GM21576 (cell line): Measurements from ENCODE around the gene THSD4.

Experiments used
- ATAC-seq: cut with Tn5 transposase; IDR thresholded peaks from one replicate; pipeline ENCODE4 v1.9.1; 2021; ENCODE audit warnings: mild to moderate bottlenecking, moderate library complexity; ENCODE audit not compliant: unreplicated experiment

Gene THSD4

DNA sequence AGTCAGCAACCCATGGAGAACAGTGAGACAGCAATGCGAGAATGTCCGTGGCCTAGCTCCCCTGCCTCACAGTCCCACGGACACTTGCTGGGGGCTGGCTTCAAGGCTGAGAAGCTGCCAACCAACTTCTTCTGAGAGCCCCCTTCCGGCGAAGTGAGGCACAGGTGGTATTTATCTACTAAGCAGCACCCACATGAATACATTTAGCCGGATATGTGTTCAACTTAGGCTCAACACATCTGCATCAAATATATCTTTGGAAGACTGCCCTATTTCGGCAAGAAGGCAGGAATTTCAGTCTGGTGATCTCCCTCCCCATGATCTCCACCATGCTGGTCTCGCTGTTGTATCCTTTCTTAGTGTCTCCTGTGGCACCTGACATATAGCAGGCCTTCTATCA lies 354.1 kb downstream of the THSD4 start:
- ATAC-seq, result no peak

DNA sequence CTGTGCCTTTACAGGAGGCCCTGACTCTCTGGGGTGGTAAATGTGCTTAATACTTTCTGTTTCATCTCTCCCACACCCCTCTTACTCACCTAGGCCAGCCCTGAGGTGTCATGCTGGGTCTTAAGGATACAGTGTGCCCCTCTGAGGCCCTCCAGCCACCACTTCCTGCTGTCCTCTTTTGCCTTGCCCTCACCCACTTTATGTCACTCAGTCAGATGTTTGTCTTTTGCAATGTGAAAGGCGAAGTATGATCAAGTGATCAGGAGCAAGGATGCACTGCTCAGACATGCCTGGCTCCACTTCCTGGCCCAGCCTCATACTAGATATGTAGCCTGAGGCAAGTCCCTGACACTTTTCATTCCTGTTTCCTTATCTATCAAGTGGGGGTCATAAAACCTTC lies 356.1 kb downstream of the THSD4 start:
- ATAC-seq, result peak; percentile 46

DNA sequence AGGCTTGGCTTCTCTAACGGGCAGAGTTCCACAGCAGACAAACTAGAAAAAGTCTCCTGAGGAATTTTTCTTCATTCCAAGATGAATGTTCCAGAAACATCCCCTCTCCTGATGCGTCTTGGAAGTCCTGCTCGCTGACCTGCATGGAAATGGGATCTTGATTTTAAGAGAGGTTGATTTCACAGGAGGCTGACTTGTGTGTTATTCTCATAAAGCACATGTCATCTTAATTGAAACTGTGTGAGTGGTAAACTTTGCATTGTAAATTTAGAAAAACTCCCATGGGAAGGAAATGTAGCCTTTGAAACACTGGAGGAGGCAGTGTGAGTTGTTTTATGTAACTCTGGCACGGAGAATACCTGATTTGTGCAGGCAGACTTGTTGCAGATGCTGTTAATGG lies 357.3 kb downstream of the THSD4 start:
- ATAC-seq, result no peak

DNA sequence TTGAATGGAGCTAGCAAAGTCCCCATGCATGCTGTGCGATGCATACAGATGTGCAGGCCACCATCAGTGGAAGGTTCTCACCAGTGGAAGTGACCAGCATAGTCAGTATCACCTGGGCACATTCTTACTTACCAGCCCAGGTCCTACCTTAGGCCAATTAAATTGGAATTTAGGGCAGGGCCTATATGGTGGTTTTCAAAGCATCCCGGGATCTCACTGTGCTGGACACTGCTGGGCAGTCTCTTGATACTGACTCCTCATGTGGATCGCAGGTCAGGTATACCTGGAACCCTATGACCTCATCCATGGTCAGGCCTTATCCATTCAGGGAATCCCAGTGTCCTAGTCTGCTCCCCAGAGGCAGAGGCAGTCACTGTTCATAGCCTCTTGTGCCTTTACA lies 358.5 kb downstream of the THSD4 start:
- ATAC-seq, result no peak

DNA sequence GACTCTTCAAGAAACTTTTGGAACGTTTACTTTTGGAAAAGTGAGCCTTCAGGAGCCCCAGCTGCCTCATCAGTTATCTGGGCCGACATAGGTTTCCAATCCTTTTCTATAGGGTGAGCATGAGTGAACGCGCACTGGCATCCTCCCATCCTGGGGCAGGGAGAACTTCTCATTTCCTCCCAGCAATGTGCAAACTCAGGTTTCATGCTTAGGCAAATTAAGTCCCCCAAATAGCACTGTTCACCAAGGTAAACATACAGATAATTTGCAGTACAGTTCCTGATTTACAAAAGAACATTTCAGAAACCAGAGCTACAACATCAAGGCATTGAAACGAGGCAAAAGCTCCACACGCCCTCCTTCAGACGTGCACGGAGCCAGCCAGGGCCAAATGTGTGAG lies 361.6 kb downstream of the THSD4 start:
- ATAC-seq, result no peak

DNA sequence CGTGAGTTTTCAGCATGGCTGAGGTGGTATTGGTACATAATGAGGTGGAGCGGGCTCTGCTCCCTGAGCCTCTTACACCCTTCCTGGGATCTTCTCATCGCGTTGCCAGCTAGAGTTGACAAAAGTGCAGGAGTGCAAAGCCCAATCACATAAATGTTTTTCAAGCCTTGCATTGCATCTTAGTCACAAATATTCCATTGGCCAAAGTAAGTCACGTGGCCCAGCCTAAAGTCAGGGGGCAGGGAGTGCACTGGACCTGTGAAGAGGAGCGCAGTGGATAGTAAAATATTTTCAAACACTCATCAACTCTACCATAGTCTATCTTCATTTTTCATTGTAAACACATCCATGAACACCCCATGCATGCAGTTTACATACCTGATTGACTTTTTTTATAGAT lies 365.3 kb downstream of the THSD4 start:
- no peak for ATAC-seq

DNA sequence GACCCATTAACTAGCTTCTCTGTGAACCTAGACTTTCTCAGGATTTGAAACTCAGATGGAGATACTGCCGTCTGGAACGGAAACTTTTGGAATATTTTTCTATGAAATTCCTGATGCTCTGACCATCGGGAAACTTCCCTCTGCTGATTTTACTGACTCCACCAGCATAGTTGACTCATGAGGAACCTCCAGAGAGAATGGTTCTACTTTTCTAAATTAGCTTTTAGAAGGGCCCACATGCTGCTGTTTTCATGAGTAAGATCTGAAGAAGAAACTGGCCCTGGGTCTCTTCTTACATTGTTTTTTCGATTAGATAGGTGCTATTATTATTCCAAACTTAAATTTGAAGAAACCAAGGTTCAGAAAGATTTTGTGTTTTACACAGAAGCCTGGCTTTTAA lies 368.8 kb downstream of the THSD4 start:
- no peak for ATAC-seq

DNA sequence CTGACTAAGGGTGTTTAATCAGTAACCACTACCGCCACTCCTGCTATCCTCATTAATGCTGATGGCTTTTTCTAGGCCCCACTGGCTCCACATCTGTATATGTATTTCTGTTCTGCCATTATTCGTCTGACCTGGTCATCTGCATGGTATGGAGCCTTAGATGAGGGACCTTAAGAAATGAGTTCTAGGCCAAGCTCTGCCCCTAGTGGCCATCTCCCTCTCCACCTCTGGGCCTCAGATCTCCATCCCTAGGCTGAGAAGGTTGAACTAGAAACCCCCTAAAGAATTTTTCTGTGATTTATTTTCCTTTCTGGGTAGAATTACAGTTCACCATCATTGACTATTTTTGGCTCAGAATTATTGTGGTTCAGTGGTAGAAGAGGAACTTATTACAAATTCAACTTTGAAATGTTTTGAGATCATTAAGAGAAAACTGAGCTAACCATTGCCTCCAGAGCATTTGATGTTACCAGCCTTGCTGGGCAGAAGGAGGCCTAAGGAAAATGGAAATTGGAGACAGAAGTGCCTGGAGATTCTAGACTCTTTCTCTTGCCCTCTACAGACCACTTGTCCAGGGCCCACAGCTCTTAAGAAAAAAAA lies 369.9 kb downstream of the THSD4 start:
- ATAC-seq, result no peak

DNA sequence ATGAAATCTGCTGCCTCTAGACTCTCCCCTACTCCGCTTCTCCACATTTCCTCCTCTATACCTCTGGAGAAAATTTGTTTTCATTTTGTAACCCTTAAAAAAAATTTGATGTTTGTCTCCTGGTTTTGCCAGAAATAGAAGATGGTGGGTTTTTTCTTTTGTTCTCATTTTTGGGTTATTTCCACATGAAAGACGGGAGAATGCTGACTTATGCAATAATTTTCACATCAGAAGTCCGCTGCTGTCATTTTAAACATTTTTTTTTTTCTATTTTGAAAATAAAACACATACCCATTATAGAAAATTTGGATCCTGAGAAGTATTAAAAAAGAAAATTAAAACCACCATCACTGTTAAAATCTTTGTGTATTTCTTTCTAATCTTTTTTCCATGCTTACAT lies 374.3 kb downstream of the THSD4 start:
- no peak for ATAC-seq

DNA sequence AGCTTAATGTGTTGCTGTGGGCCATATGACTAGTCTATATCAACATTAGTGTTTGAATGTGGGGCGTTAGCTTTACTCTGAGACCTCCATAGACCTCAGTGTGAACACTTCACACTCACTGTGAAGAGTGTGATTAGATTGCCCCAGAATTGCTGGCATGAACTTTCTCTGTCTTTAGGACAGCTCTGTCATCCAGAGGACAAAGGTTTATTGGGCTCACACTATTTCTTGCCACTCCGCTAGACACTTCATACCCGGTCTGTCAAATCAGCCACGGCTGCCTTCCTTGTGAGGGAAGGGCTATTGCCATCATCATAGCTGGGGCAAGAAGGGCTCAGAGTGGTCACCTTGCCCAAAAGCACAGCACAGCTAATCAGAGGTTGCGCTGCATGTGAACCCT lies 378.3 kb downstream of the THSD4 start:
- no peak for ATAC-seq

DNA sequence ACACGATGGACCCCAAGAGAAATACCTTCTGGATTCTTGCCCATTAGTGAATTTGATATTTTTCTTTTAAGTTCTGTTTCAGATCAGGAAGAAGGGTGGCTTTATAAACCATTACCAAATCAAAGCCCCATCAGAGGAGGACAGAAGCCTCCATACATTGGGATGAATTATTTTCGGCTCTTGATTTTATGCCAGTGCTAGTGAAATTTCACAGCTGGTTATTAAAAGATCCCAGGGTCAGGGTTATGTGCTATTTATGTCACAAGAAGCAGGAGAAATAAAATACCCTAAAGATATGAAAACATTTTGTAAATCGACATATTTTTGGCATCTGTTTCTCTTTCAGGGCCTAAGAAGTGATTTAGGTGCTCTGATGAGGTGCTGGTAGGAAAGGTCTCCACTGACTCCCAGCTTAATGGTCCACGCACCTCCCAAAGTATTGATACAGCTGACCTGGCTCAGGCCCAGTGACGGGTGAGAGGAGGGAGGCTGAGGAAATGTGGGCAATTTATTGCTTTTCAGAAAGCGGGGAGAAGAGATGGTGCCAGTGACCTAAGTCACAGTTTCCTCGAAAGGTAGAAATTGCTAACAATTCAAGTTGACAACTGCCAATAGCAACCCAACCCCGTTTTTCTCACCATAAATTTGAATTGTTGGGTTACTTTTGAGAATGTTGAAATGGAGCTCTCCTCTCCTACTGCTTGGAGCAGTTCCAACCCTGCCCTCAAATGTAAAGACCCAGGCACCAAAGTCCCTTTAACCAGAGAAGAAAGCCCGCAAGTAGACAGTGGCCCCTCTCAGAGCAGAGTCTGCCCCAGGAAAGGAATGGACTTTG lies 379.5 kb downstream of the THSD4 start:
- no peak for ATAC-seq

DNA sequence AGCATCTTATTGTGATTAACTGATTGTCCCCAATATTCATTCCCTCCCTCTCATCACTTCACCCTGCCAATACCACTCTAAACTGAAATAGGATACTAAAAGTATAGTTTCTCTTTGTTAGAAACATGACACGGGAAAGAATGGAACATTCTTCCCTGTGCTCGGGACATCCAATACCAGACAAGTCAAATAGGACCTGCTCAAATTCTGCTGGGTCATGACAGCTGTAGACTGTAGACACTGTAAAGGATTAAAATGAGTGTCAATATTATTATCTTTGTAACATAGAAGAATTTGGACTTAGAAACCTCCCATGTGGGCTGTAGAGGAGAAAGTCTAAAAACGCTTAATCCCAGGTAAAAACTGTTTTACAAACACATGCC lies 380.1 kb downstream of the THSD4 start:
- no peak for ATAC-seq

DNA sequence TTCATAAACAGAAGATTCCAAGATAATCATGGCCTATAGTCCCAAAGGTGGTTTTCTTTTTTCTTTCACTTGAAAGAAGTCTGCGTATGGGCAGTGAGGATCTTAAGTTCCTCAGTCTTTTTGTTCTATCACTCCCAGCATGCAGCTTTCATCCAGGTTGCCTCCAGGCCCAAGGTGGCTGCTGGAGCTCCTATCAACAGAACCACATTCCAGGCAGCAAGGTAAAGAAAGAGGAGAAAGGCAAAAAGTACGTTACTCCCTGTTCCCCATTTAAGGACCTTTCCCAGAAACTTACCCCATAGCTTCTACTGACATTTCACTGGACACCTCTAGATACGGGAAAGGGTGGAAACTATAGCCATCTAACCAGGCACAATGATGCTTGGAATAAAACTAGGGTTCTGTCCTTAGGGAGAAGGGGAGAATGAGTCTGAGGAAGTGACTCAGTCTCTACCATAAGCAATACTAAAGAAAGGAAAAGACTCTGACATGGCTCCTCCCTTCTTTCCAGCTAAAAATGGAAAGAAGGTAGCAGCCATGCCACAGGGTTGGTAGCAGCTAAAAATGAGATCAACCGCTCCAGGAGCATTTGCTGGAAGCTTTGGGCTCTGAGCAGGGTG lies 381.2 kb downstream of the THSD4 start:
- no peak for ATAC-seq

DNA sequence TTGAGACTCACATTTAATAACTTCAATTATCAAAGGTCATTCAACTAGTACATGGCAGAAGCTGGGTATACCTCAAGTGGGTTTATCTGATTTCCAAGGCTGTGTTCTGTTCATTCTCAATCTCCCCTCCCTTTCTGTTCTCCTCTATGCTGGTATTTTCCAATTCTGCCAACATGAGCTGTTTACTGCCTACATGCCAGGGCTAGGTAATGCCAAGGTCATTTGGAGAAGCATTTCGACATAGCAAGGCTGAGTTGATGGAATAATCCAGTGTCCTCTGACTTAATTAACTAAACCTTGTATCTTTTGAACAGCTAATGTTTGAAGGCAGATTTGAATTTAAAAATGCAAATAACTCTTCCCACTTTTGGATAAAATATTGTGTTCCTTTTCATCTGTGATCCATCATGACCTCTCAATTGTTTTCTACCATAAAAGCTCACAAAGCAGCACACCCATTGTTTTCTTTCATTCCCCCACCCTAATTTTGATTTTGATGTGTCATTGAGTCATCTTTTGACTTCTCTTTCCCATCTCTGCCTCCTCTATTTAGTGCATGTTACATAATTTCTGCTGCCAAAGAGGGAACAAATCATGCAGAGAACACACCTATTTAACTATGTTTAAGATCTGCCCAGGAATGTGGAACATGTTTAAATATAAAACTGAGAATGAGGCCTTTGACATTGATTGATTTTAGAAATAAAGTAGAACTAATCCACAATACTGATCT lies 386.2 kb downstream of the THSD4 start:
- no peak for ATAC-seq

DNA sequence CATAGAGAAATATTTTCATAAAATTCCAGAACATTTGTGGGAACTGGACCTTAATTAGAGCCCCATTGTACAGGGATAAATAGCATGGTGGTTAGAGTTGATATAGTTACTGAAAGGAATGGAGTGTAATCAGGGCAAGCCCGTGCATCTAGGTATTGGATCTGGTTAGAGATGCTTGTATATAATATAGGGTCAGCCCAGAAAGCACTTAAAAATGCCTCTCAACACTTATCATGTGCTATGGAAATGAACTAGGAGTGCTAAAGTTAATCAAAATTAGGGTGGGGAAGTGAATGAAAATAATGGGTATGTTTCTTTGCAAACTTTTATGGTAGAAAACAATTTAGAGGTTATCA lies 386.8 kb downstream of the THSD4 start:
- no peak for ATAC-seq

DNA sequence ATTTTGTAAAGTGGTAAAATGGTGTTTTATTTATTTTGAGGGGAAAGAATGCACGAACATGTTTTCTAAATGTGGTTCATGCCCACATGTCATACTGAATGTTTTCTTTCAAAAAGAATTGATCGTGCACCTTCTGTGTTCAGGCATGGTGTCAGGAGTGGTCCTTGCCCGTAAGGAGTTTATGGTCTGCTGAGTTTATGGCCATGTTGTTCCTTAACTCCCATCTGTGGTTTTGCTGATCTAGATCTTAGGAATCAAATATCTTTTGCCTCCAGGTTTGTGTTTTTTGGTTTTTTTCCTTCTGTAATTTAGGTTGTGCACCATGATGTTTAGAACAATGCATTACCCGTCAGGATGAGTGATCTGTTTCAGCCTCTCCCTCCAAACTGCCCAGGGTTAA lies 390.7 kb downstream of the THSD4 start:
- ATAC-seq, result no peak

DNA sequence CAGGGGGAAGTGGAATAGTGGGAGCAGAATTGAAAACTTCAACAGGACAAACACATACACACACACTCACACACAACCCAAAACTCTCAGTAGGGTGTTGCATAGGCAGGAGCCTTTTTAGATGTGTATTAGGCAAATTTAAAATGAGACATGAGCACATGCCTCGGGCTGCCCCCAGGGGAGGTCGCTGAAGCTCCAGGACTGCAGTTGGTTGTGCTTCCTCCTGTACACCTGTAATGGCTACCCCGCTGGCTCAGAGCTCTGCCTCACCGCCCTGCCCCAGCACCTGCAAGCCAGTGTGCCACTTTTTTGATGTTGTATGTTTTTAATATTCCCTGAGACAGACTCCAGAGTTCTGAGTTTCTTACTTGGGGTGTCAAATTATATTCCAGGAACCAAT lies 391.7 kb downstream of the THSD4 start:
- no peak for ATAC-seq

DNA sequence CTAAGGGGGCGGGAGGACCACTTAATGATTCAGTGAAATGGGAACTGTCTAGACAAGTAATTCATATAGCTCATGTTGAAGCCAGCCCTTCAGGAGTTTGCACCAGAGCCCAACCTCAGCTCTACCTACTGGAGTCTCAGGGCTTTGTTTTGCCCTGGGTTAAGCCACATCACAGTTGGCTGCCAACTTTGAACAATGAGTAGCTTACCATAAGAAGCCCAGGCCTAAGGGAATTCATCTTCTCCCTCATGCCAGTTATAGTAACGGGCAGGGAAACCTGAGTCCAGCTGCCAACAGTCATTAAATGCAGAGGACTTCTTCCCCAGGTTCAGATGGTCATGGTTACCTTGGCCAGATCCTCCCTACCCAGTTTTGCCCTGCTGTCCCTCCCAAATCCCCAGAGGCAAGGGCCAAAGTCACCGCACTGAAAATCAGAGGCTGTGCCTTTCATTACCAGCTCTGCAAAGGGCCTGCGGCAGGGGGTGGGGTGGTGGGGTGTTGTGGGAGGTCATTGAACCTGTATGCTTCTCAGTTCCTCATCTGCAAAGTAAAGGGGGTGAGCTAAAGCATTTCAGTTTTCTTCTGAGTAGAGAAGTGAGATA lies 392.9 kb downstream of the THSD4 start:
- no peak for ATAC-seq

DNA sequence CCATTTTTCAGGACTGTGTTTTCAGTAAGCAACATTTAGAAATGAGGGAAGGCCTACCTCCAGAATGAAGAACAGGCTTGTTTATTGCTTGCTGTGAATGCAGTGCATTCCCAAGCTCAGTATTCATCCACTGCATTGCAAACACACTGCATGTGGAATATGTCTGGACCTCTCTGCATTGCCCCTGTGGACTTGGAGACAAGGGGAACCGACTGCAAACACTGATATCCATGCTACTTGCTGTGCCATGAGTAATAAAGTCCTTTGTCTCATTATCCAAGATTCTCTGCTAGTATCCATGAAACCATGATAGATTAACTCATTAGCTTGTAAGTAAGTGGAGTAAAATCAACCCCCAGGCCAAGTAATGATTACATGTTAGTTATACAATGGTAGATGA lies 393.9 kb downstream of the THSD4 start:
- no peak for ATAC-seq

DNA sequence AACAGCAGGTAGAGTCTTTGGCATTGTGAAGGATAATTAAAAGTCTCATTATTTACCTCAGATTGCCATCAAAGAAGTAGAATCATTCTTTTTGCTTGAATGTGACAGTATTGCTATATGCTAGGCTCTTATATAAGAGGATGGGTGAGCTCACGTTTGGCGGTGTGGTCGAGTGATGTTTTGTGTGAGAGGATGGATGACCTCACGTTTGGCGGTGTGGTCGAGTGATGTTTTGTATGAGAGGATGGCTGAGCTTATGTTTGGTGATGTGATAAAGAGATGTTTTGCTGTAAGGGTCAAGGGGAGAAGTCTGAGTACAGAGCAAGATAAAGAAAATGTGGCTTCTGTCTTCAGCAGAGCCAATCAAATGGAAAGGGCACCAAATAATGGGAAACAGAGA lies 395.5 kb downstream of the THSD4 start:
- ATAC-seq, result no peak
